HPDE6-E6E7 (cell line): ENCODE measurements around the gene NOA1.
"Not testable (repeated sequence)": the region's sequence is repeated elsewhere in the genome, so short reads cannot be mapped to it uniquely, and the experiment has no call there.

Source experiments
- DNase-seq: peaks from one replicate; pipeline ENCODE4 v3.0.0; 2011; ENCODE audit warnings: missing footprints; ENCODE audit errors: extremely low spot score

Gene NOA1

GRCh38 chr4:56958111-56958517 lies 19.3 kb downstream of the NOA1 start:
- peak; percentile 56 for DNase-seq

- DNase-seq: no peak
These were observed 23.5 kb downstream of the NOA1 start for GRCh38 chr4:56953680-56954520.

GRCh38 chr4:56941403-56941802 lies 36.0 kb downstream of the NOA1 start:
- no peak for DNase-seq

- no peak for DNase-seq
These were observed 36.4 kb downstream of the NOA1 start for GRCh38 chr4:56940971-56941370.

GRCh38 chr4:56940403-56940802 lies 37.0 kb downstream of the NOA1 start:
- no peak for DNase-seq

- not testable (repeated sequence) for DNase-seq
These were observed 37.6 kb downstream of the NOA1 start for GRCh38 chr4:56939826-56940225.

- peak; percentile 48 for DNase-seq
These were observed 40.1 kb downstream of the NOA1 start for GRCh38 chr4:56937262-56937661.

- no peak for DNase-seq
These were observed 45.5 kb downstream of the NOA1 start for GRCh38 chr4:56931924-56932323.

GRCh38 chr4:56930638-56931037 lies 46.8 kb downstream of the NOA1 start:
- DNase-seq: no peak

- DNase-seq: no peak
These were observed 50.2 kb downstream of the NOA1 start for GRCh38 chr4:56927196-56927595.

- not testable (repeated sequence) for DNase-seq
These were observed 62.4 kb downstream of the NOA1 start for GRCh38 chr4:56914977-56915376.

- no peak for DNase-seq
These were observed 63.1 kb downstream of the NOA1 start for GRCh38 chr4:56914336-56914735.
